Activated naive CD4-positive, alpha-beta T cell treated with anti-CD3 and anti-CD28 coated beads for 36 hours (primary cell): Measurements from ENCODE around the gene LRFN2. TPM values are rescaled to one million over a fixed set of nuclear protein-coding genes. Genes with fewer than 3 reads are reported as not detected.
A peak's percentile ranks its signal among the peaks of the same experiment; 100 is the strongest.

Experiments used
- CTCF ChIA-PET: fragments of 350-600 bp; sonication (Branson Sonifier 250); formaldehyde crosslinking; loops from one replicate; lab custom pipeline; 2021; ENCODE audit warnings: antibody characterized with exemption; lab: Charles Lee
- DNase-seq: peaks from one replicate; pipeline ENCODE4 v3.0.0-alpha.2; 2020
- H3K27ac Mint-ChIP-seq: one replicate; pipeline ENCODE4 v1.8.0; 2021; ENCODE audit warnings: mild to moderate bottlenecking, mixed read lengths
- H3K27me3 Mint-ChIP-seq: one replicate; pipeline ENCODE4 v1.8.0; 2021; ENCODE audit warnings: low read depth, mixed read lengths
- H3K36me3 Mint-ChIP-seq: one replicate; pipeline ENCODE4 v1.8.0; 2021; ENCODE audit warnings: low read depth, mixed read lengths
- H3K4me1 Mint-ChIP-seq: one replicate; pipeline ENCODE4 v1.8.0; 2021; ENCODE audit warnings: low read depth, mixed read lengths
- H3K4me3 Mint-ChIP-seq: one replicate; pipeline ENCODE4 v1.8.0; 2021; ENCODE audit warnings: mild to moderate bottlenecking, moderate library complexity, mixed read lengths
- H3K9me3 Mint-ChIP-seq: one replicate; pipeline ENCODE4 v1.8.0; 2021; ENCODE audit warnings: mixed read lengths
- intact Hi-C: fragments of 100-400 bp; cut with micrococcal nuclease; formaldehyde crosslinking; loops from one replicate; pipeline ENCODE4 v1.15.1; 2023
- total RNA-seq, 2 experiments: library from RNA; stranded (reverse); gene quantifications; one replicate each; pipeline ENCODE4 v1.2.3, GENCODE V29; 2021

LRFN2 gene
- total RNA-seq, 2 experiments from 2014 or later = not detected

DNA sequence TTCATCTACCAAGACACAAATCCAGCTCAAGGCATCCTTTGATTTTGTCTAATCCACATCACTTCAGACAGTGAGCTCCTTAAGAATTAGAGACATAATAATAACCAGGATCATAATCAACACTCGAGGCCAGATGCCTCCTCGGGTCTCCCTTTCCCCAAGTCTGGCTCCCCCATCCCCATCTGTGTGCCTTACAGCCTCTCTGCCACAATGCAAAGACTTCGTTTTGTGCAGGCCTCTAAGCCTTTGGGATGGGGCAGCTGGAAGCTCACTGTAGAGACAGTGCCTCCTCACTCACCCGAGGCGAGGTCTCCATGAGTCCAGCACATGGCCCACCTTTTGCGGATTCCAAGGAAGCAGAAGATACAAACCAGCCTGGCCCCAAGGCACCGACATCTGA is 30.3 kb downstream of the LRFN2 start:
- no peak for DNase-seq
- H3K27ac Mint-ChIP-seq = no peak overlapping the region
- H3K9me3 Mint-ChIP-seq = no peaks in the 10 kb centered on the region
- no peaks in the 10 kb centered on the region for H3K27me3 Mint-ChIP-seq
- intact Hi-C loops = loop anchor here (10.0 kb wide), 1 partner anchor 358 kb away; no protein-coding TSS in a partner anchor
- CTCF ChIA-PET = no interaction called here
- no peaks in the 10 kb centered on the region for H3K4me1 Mint-ChIP-seq
- H3K36me3 Mint-ChIP-seq = no peaks in the 10 kb centered on the region
- H3K4me3 Mint-ChIP-seq = no peak overlapping the region

DNA sequence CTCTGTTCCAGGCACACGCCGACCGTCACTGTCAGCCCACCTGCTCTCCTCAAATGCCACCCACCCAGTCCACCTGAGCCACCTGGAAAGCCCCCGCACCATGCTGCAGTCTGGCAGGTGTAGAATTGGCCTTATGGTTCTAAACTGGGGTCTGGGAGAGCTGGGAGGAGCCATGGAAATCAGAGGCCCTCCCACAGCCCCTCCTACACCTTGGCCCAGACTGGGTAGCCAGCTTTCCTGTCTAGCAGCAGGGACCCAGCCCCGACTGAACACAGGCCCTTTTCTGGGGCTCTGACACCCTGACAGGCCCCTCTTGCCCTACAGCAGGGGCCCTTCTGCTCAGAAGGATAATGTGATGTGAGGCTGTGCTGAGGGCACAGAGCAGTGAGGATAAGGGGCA is 31.1 kb downstream of the LRFN2 start:
- Mint-ChIP-seq H3K4me3 (no peak overlapping the region), H3K4me1 (no peaks in the 10 kb centered on the region), H3K9me3 (no peaks in the 10 kb centered on the region), H3K27ac (no peak overlapping the region), H3K27me3 (no peaks in the 10 kb centered on the region), H3K36me3 (no peaks in the 10 kb centered on the region)
- intact Hi-C loops = loop anchor here (10.0 kb wide), 1 partner anchor 359 kb away; no protein-coding TSS in a partner anchor
- DNase-seq = no peak
- CTCF ChIA-PET = interaction anchor here (0.6 kb wide), 1 partner anchor 1094 kb away, joined by 3 read pairs; no protein-coding TSS in a partner anchor

DNA sequence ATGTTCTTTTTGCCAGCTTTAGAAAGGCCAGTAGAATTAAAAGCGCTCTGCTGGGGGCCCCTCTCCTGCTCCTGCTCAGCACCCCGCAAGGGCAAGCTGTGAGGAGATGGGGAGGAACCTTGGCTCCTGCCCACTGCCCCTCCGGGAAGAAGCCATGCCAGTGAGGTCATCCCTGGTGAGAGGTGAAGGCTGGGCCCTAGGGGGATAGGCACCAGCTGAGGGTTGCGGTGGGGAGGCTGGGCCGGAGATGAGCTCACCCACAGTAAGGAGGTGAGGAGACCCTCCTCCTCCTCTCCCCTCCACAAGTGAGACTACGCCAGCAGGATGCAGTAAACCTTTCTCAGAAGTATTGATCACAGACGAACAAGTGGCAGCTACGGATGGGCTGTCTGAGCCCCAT is 32.1 kb downstream of the LRFN2 start:
- no peak for DNase-seq
- no peak overlapping the region for H3K27ac Mint-ChIP-seq
- no peaks in the 10 kb centered on the region for H3K9me3 Mint-ChIP-seq
- no peaks in the 10 kb centered on the region for H3K27me3 Mint-ChIP-seq
- CTCF ChIA-PET = interaction anchor here (0.7 kb wide), 1 partner anchor 369 kb away, joined by 3 read pairs; no protein-coding TSS in a partner anchor
- no peak overlapping the region for H3K4me3 Mint-ChIP-seq
- no peaks in the 10 kb centered on the region for H3K36me3 Mint-ChIP-seq
- no peaks in the 10 kb centered on the region for H3K4me1 Mint-ChIP-seq
- intact Hi-C loops = loop anchor here (10.0 kb wide), 1 partner anchor 360 kb away; no protein-coding TSS in a partner anchor

DNA sequence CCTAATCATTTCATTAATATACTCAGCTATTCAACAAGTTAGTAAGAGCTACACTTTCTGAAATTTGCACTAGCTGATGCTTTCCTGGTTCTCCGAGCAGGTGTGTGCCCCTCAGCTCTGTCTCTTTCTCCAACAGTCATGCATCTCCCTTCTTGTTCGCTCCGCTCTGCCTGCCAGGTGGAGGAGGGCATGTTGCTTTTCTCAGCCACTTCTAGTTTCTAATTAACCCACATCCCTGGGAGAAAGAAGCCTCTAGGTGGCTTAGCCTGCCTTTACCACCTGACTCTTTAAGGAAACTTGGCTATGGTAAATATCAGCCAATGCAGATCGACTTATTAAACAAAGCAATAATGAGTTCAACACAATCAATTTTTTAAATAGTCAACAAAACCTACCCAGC is 34.2 kb downstream of the LRFN2 start:
- Mint-ChIP-seq H3K27me3 (no peaks in the 10 kb centered on the region), H3K4me1 (no peaks in the 10 kb centered on the region), H3K4me3 (no peak overlapping the region), H3K36me3 (no peaks in the 10 kb centered on the region), H3K9me3 (no peaks in the 10 kb centered on the region), H3K27ac (no peak overlapping the region)
- no peak for DNase-seq
- intact Hi-C loops = loop anchor here (10.0 kb wide), 1 partner anchor 362 kb away; no protein-coding TSS in a partner anchor
- CTCF ChIA-PET = no interaction called here

- no peak for DNase-seq
- CTCF ChIA-PET = no interaction called here
- no peaks in the 10 kb centered on the region for H3K9me3 Mint-ChIP-seq
- H3K4me3 Mint-ChIP-seq = no peak overlapping the region
- intact Hi-C loops = loop anchor here (10.0 kb wide), 1 partner anchor 363 kb away; no protein-coding TSS in a partner anchor
- H3K27me3 Mint-ChIP-seq = no peaks in the 10 kb centered on the region
- H3K27ac Mint-ChIP-seq = no peak overlapping the region
- no peaks in the 10 kb centered on the region for H3K36me3 Mint-ChIP-seq
- H3K4me1 Mint-ChIP-seq = no peaks in the 10 kb centered on the region
These were observed 35.1 kb downstream of the LRFN2 start for GRCh38 chr6:40551966-40552505.

DNA sequence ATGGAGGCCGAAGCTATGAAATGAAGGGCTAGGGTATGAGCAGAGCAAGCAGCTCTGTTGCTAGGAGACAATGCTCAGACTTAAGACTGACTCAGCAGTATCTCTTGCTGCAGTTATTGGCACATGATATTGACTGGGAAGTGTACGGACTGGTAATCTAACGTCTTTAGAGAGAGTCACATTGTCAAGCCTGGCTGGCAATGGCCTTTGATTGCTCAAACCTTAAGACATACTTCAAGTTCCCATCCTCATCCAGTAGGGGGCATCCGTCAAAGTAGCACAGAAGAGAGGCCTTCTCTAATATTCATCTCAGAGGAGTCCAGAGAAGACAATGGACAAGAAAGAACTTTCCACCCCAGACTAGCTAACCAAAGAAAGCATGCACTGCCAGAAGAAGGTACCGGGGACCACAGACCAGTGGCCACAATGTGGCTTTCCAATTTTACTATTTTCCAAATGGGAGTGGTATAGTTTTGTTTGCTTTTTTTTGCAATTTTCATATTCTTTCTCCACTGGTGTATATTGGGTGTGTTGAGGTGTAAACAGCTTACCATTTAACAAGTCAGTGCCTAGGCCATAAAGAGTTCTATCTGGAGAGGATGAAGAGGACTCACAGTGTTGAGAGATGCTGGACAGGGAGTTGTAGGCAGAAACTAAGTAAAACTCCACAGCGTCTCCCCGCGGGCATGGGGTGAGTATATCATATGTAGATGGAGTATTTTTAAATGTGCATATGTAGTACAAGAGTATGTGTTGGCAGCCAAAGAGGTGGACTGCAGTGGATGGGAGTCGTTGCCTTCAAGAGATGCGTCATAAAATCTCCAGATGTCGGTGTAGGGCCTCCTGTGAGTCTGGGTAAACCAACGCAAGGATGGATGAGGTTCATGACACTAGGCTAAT is 36.7 kb downstream of the LRFN2 start:
- H3K4me3 Mint-ChIP-seq = no peak overlapping the region
- no peaks in the 10 kb centered on the region for H3K9me3 Mint-ChIP-seq
- H3K4me1 Mint-ChIP-seq = no peaks in the 10 kb centered on the region
- no peak overlapping the region for H3K27ac Mint-ChIP-seq
- H3K36me3 Mint-ChIP-seq = no peaks in the 10 kb centered on the region
- H3K27me3 Mint-ChIP-seq = no peaks in the 10 kb centered on the region
- DNase-seq = peak; percentile 40
- CTCF ChIA-PET = no interaction called here
- intact Hi-C loops = loop anchor here (10.0 kb wide), 1 partner anchor 364 kb away; no protein-coding TSS in a partner anchor

DNA sequence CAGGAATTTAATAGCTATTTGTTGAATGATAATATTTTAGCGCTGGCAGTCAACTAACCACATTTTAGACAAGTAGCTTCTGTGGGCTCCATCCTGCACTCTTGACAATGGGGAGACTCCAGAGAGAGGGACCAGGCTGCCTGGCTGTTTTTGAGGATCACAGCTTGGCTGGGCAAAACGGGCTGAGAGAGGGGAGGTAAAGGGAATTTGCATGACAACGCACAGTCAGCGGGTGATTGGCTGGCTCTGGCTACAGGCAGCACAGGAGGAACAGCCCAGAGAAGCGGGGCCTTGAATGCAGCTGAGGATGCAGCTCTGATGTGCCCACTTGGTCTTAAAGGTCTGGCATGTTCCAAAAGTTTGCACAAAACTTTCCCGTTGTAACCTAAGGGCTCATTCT is 41.2 kb downstream of the LRFN2 start:
- H3K4me1 Mint-ChIP-seq = no peaks in the 10 kb centered on the region
- H3K27me3 Mint-ChIP-seq = no peaks in the 10 kb centered on the region
- no peaks in the 10 kb centered on the region for H3K36me3 Mint-ChIP-seq
- CTCF ChIA-PET = no interaction called here
- H3K27ac Mint-ChIP-seq = no peak overlapping the region
- intact Hi-C loops = no loop called here
- H3K4me3 Mint-ChIP-seq = no peak overlapping the region
- no peaks in the 10 kb centered on the region for H3K9me3 Mint-ChIP-seq
- no peak for DNase-seq

DNA sequence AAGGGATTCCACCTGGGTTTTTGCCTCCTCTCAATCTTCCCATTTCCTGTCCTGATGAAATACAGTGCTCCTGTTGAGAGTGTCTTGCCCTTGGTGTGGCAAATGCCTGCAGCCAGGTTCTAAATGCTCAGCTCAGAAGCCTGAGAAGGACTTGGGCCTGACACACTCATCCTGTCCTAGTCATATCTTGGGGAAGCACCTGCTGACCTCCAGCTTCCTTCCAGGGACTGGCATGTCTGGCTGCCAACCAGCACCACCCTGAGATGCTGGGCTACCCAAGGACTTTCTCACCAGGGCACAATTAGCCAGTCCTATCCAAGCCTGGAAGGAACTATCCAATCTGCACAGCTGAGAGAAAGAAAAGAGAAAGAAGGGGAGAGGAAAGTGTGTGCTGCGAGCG is 43.4 kb downstream of the LRFN2 start:
- Mint-ChIP-seq H3K4me3 (no peak overlapping the region), H3K27me3 (no peaks in the 10 kb centered on the region), H3K4me1 (no peaks in the 10 kb centered on the region), H3K36me3 (no peaks in the 10 kb centered on the region), H3K9me3 (no peaks in the 10 kb centered on the region), H3K27ac (no peak overlapping the region)
- DNase-seq = no peak
- intact Hi-C loops = no loop called here
- CTCF ChIA-PET = interaction anchor here (0.6 kb wide), 1 partner anchor 329 kb away, joined by 6 read pairs; no protein-coding TSS in a partner anchor

DNA sequence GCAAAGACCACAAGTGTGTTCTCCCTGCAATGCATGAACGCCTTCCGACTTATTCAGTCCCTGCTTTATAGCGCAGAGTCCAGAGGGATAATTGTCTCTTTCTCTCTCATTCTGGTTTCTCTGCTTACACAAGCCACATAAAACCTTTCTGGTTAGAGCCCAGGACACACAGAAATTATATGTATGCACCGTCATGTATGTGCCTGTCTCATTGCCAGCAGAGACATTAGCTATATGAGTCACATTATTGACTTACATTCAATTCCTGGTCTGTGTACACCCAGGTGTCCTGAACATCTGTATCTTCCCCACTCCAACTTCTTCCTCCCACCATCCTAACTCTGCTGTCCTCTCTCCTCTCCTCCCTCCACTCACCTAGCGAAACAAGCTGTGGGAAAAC is 44.0 kb downstream of the LRFN2 start:
- Mint-ChIP-seq H3K27me3 (no peaks in the 10 kb centered on the region), H3K36me3 (no peaks in the 10 kb centered on the region), H3K9me3 (no peaks in the 10 kb centered on the region), H3K4me1 (no peaks in the 10 kb centered on the region), H3K4me3 (no peak overlapping the region), H3K27ac (no peak overlapping the region)
- CTCF ChIA-PET = no interaction called here
- no peak for DNase-seq
- intact Hi-C loops = no loop called here

DNA sequence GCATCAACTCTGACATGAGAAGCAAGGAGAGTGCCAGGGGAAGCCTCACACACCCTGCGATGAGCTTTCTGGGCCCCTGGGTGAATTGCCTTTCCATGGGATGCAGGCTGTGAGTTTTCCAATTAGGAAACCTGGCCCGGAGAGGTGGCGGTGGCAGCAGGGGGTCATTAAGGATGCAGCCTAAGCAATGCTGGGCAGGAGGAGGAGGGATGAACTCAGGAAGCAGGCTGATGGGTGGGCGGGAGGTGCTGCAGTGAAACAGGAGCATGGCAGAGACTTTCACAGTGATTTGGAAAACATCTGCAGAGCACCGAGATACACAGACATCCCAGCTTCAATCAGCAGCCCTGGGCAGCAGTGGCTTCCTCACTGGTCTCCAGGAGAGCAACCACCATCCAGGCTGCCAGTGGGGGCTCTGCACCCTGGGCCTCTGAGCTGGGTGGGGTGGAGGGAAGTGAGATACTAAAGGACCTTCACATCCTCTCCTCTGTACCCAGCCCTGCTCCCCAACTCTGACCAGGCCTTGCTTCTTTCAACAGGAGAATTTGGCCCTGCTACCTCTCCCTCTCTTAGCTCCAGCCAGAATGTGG is 44.9 kb downstream of the LRFN2 start:
- Mint-ChIP-seq H3K4me1 (no peaks in the 10 kb centered on the region), H3K36me3 (no peaks in the 10 kb centered on the region), H3K9me3 (no peaks in the 10 kb centered on the region), H3K4me3 (no peak overlapping the region), H3K27ac (no peak overlapping the region), H3K27me3 (no peaks in the 10 kb centered on the region)
- DNase-seq = no peak
- intact Hi-C loops = no loop called here
- CTCF ChIA-PET = no interaction called here

- DNase-seq = no peak
- H3K27ac Mint-ChIP-seq = no peak overlapping the region
- CTCF ChIA-PET = no interaction called here
- no peaks in the 10 kb centered on the region for H3K36me3 Mint-ChIP-seq
- H3K4me1 Mint-ChIP-seq = no peaks in the 10 kb centered on the region
- no peaks in the 10 kb centered on the region for H3K27me3 Mint-ChIP-seq
- intact Hi-C loops = no loop called here
- H3K9me3 Mint-ChIP-seq = no peaks in the 10 kb centered on the region
- no peak overlapping the region for H3K4me3 Mint-ChIP-seq
These were observed 45.5 kb downstream of the LRFN2 start for GRCh38 chr6:40541556-40542174.

DNA sequence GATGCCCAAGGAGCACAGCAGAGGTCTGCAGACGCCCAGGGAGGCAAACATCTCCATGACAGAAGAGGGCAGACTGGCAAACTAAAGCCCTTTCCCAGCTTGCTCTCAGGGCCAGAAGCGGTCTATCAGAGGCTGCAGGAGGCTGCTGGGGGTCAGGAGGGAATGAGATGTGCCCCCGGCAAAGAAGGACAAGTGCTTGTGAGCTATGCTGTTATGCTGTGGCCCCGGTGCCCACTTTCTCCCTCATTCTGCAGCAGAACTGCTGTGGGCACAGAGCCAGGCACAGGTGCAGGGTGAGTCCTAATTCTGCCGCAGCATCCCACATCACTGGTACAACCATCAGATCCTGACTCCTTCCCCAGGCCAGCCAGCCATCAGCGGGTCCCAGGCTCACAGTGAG is 46.4 kb downstream of the LRFN2 start:
- H3K4me1 Mint-ChIP-seq = no peaks in the 10 kb centered on the region
- no peak overlapping the region for H3K4me3 Mint-ChIP-seq
- intact Hi-C loops = no loop called here
- no peaks in the 10 kb centered on the region for H3K9me3 Mint-ChIP-seq
- CTCF ChIA-PET = no interaction called here
- H3K27ac Mint-ChIP-seq = no peak overlapping the region
- H3K27me3 Mint-ChIP-seq = no peaks in the 10 kb centered on the region
- no peaks in the 10 kb centered on the region for H3K36me3 Mint-ChIP-seq
- no peak for DNase-seq
